Measurements from ENCODE around the gene PLEKHA7. TPM values are rescaled to one million over a fixed set of nuclear protein-coding genes. Genes with fewer than 3 reads are reported as not detected.
"Not testable (repeated sequence)": the region's sequence is repeated elsewhere in the genome, so short reads cannot be mapped to it uniquely, and the experiment has no call there.

The PLEKHA7 gene
- total RNA-seq, 6 donors from 2014 or later = 27.5 to 87.0 (median 48.6) TPM

DNA sequence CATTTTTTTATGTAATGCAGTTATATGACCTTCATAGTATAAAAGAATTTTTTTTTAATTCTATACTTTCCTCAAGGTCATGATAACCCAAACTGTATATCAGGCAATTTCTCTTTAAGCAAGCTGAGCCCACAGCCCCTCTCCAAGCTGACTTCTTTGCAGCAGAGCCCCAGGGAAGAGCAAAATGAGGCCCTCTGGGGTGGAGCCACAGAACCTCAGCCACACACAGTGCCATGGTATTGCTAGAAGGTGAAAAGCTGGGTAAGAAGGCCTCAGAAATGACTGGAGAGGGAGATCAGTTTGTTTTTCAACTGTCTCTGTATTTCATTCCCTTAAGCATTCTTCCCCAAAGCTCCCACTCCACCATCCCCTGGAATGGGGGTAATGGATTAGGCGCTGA lies 108.8 kb downstream of the PLEKHA7 start:
- H3K9me3 ChIP-seq = no peaks in the 10 kb centered on the region
- DNase-seq (no peak), ATAC-seq (ENCODE audit: low FRiP score in 2 of 2) (no peak)
- 86 to 92% methylated on average over 1 of the region's 1 CpG for WGBS, 2 donors
- H3K36me3 ChIP-seq = no peaks in the 10 kb centered on the region
- H3K27ac ChIP-seq = peak overlapping the region in 1 of 4 donors; percentile 10
- no peaks in the 10 kb centered on the region for H3K27me3 ChIP-seq
- TF ChIP-seq EP300 (IDR thresholded peaks at IDR 0.05) (no peak), POLR2AphosphoS5 (IDR thresholded peaks at IDR 0.05) (no peak), POLR2A (IDR thresholded peaks at IDR 0.05) (no peak)
- TF ChIP-seq, protein P1, sequence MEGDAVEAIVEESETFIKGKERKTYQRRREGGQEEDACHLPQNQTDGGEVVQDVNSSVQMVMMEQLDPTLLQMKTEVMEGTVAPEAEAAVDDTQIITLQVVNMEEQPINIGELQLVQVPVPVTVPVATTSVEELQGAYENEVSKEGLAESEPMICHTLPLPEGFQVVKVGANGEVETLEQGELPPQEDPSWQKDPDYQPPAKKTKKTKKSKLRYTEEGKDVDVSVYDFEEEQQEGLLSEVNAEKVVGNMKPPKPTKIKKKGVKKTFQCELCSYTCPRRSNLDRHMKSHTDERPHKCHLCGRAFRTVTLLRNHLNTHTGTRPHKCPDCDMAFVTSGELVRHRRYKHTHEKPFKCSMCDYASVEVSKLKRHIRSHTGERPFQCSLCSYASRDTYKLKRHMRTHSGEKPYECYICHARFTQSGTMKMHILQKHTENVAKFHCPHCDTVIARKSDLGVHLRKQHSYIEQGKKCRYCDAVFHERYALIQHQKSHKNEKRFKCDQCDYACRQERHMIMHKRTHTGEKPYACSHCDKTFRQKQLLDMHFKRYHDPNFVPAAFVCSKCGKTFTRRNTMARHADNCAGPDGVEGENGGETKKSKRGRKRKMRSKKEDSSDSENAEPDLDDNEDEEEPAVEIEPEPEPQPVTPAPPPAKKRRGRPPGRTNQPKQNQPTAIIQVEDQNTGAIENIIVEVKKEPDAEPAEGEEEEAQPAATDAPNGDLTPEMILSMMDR (IDR thresholded peaks at IDR 0.05) = no peak
- no peaks in the 10 kb centered on the region for H3K4me1 ChIP-seq
- H3K4me3 ChIP-seq = no peak overlapping the region

GRCh38 chr11:16904761-16905160 lies 109.5 kb downstream of the PLEKHA7 start:
- not testable (repeated sequence) for H3K27ac ChIP-seq; ATAC-seq (ENCODE audit: low FRiP score in 2 of 2); DNase-seq; H3K9me3 ChIP-seq; H3K36me3 ChIP-seq; H3K4me1 ChIP-seq; H3K4me3 ChIP-seq; H3K27me3 ChIP-seq
- 86 to 88% methylated on average over 2 of the region's 2 CpGs for WGBS, 2 donors

DNA sequence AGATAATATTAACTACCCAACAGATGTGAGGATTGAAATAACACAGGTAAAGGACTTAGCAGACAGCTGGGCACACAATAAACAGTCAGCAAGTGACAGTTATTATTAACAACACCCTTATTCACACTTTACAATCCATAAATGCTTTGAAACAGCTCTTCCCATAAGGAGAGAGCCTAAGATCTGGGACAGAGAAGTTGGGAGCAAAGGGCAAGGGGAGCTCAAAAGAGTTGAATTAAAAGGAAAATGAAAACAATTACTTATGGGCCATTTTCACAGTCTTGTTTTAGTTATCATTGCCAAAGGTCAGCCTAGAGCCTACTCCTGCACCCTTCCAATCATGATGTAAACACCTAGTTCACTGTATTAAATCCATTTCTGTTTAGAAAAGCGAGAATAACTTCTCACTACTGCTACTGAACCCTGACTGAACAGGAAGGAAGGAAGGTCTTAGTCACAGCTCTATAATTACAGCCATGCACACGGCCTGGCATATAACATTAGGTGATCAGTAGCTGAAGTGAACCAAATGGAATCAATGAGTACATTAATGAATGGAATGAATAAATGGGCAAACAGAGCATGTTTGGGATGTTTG lies 111.3 kb downstream of the PLEKHA7 start:
- Histone ChIP-seq H3K4me3 (no peak overlapping the region), H3K36me3 (no peaks in the 10 kb centered on the region), H3K9me3 (no peaks in the 10 kb centered on the region), H3K27me3 (no peaks in the 10 kb centered on the region), H3K27ac (no peak overlapping the region), H3K4me1 (no peaks in the 10 kb centered on the region)
- DNase-seq (no peak), ATAC-seq (ENCODE audit: low FRiP score in 2 of 2) (no peak)
- no peak for TF ChIP-seq POLR2AphosphoS5 (IDR thresholded peaks at IDR 0.05)
- TF ChIP-seq EP300 (IDR thresholded peaks at IDR 0.05) = no peak
- no peak for TF ChIP-seq POLR2A (IDR thresholded peaks at IDR 0.05)
- TF ChIP-seq, protein P1 (IDR thresholded peaks at IDR 0.05) = no peak
- WGBS, 2 donors = 49 to 55% methylated on average over 2 of the region's 2 CpGs

DNA sequence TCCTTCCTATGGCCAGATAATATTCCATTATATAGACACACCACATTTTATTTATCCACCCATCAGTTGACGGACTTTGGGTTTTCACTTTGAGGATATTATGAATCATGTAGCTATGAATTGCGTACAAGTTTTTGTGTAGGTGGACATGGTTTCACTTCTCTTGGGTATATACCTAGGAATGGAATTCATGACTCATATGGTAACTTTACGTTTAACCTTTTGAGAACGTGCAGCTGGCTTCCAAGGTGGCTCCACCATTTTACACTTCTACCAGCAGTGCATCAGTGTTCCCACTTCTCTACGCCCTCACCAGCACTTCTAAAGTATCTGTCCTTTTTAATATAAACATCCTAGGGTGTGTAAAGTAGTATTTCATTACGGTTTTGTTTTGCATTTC lies 112.0 kb downstream of the PLEKHA7 start:
- H3K4me1 ChIP-seq = no peaks in the 10 kb centered on the region
- no peak for TF ChIP-seq POLR2A (IDR thresholded peaks at IDR 0.05)
- TF ChIP-seq, protein P1 (IDR thresholded peaks at IDR 0.05) = no peak
- TF ChIP-seq POLR2AphosphoS5 (IDR thresholded peaks at IDR 0.05) = no peak
- TF ChIP-seq EP300 (IDR thresholded peaks at IDR 0.05) = no peak
- no peaks in the 10 kb centered on the region for H3K27me3 ChIP-seq
- DNase-seq = no peak
- no peak overlapping the region for H3K4me3 ChIP-seq
- no peak overlapping the region for H3K27ac ChIP-seq
- H3K9me3 ChIP-seq = no peaks in the 10 kb centered on the region
- no peaks in the 10 kb centered on the region for H3K36me3 ChIP-seq
- ATAC-seq (ENCODE audit: low FRiP score in 2 of 2) = no peak
- WGBS, 2 donors = 78 to 80% methylated on average over 6 of the region's 6 CpGs

DNA sequence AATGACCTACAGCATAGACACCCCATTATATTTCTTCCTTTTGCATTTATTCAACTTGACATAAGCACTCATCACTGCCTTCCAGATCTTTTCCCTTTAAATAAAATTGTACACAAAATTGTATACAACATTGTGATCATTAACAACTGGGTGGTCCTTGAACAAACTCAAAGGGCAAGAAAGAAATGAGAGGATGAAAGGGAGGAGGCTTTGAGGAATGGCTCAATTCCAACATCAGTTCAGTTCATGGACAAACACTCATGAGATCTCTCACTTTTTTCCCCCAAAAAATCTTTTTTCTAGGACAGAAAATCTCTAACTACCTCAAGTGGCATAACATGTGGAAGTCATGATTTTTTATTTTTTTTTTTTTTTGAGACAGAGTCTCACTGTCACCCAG lies 113.7 kb downstream of the PLEKHA7 start:
- DNase-seq (no peak), ATAC-seq (ENCODE audit: low FRiP score in 2 of 2) (no peak)
- no peaks in the 10 kb centered on the region for H3K9me3 ChIP-seq
- H3K27me3 ChIP-seq = no peaks in the 10 kb centered on the region
- no peak overlapping the region for H3K27ac ChIP-seq
- no peaks in the 10 kb centered on the region for H3K36me3 ChIP-seq
- H3K4me1 ChIP-seq = no peaks in the 10 kb centered on the region
- TF ChIP-seq EP300 (IDR thresholded peaks at IDR 0.05) = no peak
- no peak overlapping the region for H3K4me3 ChIP-seq

DNA sequence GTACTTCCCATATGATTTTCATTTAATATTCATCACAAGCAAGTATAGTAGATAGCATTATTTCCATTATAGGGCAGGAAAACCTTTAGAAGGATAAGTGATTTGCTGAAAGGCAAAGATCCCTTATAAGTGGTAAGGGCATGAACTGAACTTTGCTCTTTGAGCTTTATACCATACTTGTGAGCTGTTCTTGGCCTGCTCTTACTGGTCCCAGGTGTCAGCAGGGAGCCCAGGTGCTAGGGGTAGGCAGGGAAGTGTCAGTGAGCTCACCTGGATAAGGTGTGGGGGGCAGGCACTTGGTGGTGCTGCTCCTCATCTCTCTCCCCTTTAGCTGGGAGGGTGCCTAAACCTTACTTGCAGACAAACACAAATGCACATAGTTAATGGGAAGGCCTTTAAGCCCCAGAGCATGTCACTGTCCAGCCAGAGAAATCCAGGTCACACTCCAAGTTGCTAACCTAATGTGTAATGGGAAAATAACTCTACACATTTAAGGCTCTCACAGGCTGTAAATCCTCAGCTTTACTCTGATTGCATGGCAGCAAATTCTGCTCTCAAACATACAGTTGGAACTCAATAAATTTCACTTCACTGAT lies 114.4 kb downstream of the PLEKHA7 start:
- Histone ChIP-seq H3K4me1 (no peaks in the 10 kb centered on the region), H3K36me3 (no peaks in the 10 kb centered on the region)

More for the DNA sequence above, 114.4 kb downstream of the PLEKHA7 start:
- no peak for TF ChIP-seq POLR2A (IDR thresholded peaks at IDR 0.05)
- TF ChIP-seq POLR2AphosphoS5 (IDR thresholded peaks at IDR 0.05) = no peak
- TF ChIP-seq EP300 (IDR thresholded peaks at IDR 0.05) = no peak
- TF ChIP-seq, protein P1 (IDR thresholded peaks at IDR 0.05) = no peak
- no peak for DNase-seq
- H3K9me3 ChIP-seq = no peaks in the 10 kb centered on the region
- no peak for ATAC-seq (ENCODE audit: low FRiP score in 2 of 2)
- H3K27me3 ChIP-seq = no peaks in the 10 kb centered on the region
- H3K4me3 ChIP-seq = no peak overlapping the region
- H3K27ac ChIP-seq = no peak overlapping the region

Measured in upper lobe of left lung (tissue), 6 donors.